GM19438 (cell line): ENCODE measurements around the gene RABIF.
"Not testable (repeated sequence)": the region's sequence is repeated elsewhere in the genome, so short reads cannot be mapped to it uniquely, and the experiment has no call there.

Experiments
- ATAC-seq: cut with Tn5 transposase; IDR thresholded peaks from one replicate; pipeline ENCODE4 v1.9.1; 2021; ENCODE audit warnings: low read depth; ENCODE audit not compliant: unreplicated experiment

RABIF gene

DNA sequence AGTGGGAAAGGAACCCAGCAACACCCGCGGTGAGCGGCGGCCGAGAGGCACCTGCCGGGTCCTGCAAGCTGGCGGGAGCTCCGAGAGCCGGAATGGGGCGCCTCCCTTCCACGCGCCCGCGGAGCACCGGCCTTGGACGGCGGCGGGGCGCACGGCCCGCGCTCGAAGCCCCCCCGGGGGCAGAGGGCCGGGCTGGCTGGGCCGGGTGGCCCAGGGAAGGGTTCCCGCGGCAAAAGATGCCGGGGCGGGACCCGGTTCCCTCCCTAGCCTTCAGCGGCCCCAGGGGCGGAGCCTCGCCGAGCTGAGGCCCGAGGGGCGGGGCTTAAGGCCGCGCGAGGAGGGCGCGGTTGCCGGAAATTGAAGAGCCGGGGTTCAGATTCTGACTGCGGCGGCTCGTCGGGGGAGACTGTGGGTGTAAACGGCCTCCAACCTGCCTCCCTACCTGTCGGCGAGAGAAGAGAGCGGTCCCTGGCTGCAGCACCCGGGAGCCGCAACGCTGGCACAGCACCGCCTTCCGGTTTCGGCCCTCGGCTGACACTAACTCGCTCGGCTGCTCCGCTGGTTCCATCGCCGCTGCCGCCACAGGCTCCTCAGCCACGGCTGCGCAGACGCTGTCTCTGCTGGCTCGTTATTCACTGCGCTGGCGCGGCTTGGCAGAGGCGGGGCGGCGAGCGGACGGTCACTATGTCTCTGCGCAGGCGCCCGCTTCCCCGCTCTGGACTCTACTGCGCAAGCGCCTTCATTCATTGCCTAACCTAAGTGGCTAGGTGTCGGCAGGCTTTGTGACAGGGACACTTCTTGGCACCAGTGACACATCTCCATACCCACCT is at the start of gene RABIF:
Gene RABIF (minus strand): TSS at position 619 of the 830 bp plus-strand sequence. CDS start 51 bp downstream, at position 568.
- ATAC-seq: peak; percentile 87

DNA sequence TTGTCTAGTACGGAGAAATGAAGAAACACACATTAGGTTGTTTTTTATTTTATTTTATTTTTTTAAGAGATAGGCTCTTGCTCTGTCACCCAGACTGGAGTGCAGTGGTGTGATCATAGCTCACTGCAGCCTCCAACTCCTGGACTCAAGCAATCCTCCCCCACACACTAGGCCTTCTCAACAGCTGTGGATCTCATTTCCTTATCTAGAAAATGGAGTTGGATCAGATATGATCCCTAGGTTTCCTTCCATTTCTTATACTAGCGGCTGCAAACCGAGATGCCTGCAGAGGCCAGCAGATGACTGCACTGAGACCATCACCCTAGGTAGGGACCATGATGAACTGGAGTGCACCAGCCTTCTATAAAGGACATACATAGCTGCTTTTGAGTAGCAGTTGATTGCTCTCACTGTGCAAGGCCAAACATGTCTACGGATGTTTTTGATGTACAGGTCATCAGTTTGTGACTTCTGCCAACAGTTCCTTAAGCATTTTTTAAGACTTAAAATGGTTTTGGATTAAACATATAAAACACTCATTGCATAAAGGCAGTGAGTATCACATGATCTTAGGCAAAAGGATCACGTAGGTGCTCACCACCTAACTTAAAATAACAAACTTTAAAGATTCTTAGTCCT is 49.5 kb upstream of the RABIF start:
- ATAC-seq: no peak

DNA sequence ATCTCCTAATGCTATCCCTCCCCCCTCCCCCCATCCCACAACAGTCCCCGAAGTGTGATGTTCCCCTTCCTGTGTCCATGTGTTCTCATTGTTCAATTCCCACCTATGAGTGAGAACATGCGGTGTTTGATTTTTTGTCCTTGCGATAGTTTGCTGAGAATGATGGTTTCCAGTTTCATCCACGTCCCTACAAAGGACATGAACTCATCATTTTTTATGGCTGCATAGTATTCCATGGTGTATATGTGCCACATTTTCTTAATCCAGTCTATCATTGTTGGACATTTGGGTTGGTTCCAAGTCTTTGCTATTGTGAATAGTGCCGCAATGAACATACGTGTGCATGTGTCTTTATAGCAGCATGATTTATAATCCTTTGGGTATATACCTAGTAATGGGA is 47.5 kb upstream of the RABIF start:
- not testable (repeated sequence) for ATAC-seq

DNA sequence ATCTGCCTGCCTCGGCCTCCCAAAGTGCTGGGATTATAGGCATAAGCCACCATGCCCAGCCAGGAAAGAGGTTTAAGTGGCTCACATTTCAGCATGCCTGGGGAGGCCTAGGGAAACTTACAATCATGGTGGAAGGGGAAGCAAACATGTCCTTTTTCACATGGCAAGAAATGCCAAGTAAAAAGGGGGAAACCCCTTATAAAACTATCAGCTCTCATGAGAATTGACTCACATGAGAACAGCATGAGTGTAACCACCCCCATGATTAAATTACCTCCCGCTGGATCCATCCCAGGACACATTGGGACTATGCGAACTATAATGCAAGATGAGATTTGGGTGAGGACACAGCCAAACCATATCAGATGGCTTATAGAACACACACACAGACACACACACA is 46.9 kb upstream of the RABIF start:
- no peak for ATAC-seq

DNA sequence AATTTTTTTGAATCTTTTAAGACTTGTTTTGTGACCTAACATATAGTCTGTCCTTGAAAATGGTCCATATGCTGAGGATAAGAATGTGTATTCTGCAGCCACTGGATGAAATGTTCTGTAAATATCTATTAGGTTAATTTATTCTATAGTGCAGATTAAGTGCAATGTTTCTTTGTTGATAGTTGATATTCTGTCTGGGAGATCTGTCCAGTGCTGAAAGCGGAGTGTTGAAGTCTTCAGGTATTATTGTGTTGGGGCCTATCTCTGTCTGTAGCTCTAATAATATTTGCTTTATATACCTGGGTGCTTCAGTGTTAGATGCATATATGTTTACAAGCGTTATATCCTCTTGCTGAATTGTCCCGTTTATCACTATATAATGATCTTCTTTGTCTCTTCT is 45.8 kb upstream of the RABIF start:
- ATAC-seq: no peak

DNA sequence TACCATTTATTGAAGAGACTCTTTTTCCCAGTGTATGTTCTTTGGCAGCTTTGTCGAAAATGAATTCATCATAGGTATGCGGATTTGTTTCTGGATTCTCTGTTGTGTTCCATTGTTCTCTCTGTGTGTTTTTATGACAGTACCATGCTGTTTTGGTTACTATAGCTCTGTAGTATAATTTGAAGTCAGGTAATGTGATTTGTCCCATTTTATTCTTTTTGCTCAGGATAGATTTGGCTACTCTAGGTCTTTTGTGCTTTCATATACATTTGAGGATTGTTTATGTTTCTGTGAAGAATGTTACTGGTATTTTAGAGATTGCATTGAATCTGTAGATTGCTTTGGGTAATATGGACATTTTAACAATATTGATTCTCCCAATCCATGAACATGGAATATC is 43.5 kb upstream of the RABIF start:
- no peak for ATAC-seq

DNA sequence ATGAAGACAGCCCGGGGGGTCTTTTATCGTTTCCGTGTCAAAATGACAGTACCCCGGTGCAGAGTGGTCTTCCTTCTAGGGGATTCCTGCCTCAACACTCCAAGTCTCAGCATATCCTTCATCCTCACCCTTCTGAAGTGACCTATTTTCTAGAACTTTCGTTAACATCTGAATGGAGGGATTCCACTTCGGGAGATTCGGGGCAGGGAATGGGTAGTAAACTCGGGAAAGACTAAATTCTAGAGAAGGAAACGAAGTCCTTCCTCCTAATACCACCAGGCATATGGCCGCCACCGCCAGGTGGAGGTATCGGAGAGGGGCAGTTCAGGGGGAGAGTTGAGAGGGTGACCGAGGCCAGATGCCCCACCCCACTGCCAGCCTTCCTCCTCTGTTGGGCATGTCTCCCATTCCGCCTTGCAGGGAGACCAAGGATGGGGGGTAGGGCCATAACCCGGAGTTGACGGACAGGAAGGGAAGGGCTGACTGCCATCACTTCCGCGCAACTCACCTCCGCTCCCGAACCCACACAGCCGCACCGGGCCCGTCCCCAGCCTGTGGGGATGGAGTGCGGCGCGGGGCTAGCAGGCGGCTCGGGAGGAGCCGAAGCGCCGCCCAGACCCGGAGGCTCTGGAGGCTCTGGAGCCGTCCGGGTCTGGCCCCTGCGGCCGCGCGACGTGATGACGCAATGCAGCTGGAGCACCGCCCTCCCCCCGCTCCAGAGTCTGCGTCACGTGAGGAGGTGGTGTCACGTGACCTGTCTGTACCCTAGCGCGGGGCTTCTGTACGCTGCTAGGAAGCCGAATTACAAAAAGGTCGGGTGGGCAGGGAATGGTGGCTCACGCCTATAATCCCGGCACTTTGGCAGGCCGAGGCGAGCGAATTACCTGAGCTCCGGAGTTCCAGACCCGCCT is 37.9 kb upstream of the RABIF start, which contains the start of gene KLHL12:
Gene KLHL12 (minus strand): TSS at position 654 of the 911 bp plus-strand sequence. CDS start 2,072 bp downstream, outside the sequence.
- peak; percentile 95 for ATAC-seq

DNA sequence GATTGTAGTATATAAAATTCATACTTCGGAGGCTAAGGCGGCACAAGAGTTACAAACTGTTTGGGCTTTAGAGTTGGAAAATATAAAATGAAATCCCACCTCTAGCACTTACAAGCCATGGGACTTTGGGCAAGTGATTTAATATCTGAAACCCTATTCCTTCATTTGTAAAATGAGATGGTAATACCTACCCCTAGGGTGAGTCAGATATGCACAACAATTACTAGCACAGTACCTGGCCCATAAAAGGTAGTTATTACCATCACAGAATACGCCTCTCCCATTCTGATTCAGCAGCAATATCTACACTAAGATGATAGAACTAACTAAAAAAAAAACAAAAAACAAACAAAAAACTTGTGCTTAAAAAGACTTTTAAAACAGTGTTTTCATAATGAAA is 34.6 kb upstream of the RABIF start:
- ATAC-seq: no peak

DNA sequence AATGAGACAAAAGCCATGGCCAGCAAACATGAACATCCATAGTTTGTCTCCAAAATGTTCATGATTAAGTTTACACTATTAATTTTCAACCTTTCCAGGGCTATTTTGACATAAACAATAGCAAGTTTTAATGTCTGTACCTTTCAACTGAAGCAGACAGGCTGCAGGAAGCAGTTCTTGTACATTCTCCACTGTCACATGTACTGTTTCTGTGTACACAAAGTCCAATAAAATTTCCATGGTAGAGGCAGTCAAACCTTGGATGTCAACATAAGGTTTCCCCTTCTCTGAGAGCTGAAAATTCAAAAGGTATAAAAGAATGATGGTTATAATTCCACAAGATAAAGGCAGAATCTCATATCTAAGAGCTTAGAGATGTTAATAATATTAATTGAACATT is 30.7 kb upstream of the RABIF start:
- no peak for ATAC-seq

DNA sequence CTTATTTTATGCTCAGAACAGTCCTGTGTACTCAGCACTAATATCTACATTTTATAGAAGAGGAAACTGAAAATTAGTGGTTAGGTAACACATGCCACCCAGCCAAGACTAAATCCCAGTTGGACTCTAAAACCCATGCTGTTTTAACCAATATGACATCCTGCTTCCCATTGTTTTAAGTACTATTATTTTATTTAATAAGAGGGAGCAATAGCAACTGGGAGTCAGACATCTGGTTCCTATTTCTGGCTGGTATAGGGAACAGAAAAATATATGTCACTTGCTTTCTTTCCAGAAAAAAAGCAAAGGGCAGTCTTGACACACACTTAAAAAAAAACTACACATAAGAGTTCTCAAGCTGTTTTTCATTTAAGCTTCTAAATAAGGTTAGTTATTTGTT is 26.2 kb upstream of the RABIF start:
- no peak for ATAC-seq

DNA sequence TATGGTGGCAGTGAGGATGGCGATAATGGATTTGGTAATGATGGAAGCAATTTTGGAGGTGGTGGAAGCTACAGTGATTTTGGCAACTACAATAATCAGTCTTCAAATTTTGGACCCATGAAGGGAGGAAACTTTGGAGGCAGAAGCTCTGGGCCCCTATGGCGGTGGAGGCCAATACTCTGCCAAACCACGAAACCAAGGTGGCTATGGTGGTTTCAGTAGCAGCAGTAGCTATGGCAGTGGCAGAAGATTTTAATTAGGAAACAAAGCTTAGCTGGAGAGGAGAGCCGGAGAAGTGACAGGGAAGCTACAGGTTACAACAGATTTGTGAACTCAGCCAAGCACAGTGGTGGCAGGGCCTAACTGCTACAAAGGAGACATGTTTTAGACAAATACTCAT is 23.5 kb upstream of the RABIF start:
- ATAC-seq: not testable (repeated sequence)

DNA sequence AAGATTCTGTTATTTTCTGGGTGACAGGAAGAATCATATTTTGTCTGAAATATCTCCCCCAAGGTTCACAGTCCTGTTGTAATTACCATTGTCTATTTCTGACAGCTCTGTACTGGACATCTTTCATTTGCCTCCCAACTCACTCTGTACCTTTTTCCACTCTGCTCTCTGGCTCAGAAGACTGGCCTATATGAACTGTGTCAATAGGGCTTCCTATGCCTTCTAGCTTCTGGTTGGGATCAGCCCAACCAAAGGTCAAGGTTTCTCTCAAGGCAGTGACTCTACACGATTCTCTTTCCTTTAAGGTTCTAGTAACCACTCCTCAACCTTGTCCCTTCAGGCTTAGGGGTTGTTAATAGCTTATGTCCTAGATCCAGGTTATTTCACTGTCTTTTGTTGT is 20.5 kb upstream of the RABIF start:
- ATAC-seq: no peak

DNA sequence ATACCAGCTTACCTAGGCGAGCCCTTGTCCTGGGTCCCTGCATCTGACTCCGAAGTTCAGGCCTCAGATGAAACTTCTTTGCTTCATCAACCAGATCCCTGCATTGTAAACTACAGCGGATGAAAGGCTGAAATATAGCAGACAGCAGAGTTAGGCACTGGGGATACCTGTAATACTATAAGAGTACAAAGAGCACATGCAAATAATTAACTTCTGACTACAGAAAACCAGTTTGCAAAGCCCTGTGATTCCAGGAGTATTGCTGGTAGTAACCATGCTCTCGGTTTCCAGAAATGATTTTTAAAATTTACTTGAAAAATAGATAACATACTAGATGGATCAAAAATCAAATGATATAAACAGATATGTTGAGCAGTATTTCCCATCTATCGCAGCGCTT is 20.0 kb upstream of the RABIF start:
- ATAC-seq: no peak

DNA sequence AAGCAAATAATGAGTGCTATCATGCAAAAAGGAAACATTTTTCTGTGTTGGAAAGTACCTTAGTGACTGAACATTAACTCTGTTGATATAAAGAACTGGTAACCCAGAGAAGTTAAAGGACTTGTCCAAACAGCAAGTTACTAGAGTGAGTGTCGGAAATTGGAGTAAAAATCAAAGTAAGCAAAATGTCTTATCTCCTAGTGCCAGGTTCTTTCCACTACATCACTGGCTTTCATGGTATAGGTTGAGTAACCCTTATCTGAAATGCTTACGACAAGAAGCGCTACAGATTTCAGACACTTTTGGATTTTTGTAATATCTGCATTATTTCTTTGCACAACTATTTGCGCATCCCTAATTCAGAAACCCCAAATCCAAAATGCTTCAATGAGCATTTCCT is 16.4 kb upstream of the RABIF start:
- no peak for ATAC-seq

DNA sequence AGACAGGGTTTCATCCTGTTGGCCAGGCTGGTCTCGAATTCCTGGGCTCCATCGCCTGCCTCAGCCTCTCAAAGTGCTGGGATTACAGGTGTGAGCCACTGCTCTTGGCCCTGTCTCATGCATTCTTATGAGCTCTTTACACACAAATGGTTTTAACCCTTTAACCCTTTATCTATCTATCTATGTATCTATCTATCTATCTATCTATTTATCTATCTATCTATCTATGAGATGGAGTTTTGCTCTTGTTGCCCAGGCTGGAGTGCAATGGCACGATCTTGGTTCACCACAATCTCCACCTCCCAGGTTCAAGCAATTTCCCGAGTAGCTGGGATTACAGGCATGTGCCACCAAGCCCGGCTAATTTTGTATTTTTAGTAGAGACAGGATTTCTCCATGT is 14.9 kb upstream of the RABIF start:
- not testable (repeated sequence) for ATAC-seq

DNA sequence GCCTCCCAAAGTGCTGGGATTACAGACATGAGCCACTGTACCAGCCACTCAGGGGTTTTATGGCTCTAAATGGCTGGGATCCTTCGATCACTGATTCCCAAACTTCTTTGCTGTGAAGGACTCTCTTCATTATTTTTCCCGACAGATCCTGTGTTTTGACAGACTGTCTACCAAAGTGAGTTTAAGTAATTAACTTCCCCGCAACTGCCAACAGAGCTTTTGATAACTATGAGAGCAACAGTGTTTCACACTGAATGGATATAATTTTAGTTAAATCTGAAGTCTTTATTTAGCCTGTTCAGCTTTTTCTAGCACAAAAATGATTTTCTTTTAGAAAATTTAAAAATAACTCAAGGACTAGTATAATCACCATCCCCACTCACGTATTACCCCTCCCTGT is 12.6 kb upstream of the RABIF start:
- ATAC-seq: no peak

DNA sequence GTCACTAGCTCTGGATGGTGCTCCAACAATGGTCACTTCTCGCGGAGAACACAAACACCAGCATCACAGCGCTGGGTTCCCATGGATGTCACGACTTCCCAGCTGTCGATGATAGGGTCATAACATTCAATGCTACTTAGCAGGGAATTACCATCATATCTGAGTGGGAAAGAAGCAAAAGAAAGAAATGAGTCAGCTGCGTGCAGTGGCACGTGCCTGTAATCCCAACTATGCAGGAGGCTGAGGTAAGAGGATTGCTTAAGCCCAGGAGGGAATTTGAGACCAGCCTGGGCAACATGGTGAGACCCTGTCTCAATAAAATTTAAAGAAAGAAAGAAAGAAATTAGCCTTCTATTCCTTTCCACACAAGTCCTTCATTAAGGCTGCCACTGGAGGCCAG is 3.6 kb upstream of the RABIF start:
- ATAC-seq: no peak

DNA sequence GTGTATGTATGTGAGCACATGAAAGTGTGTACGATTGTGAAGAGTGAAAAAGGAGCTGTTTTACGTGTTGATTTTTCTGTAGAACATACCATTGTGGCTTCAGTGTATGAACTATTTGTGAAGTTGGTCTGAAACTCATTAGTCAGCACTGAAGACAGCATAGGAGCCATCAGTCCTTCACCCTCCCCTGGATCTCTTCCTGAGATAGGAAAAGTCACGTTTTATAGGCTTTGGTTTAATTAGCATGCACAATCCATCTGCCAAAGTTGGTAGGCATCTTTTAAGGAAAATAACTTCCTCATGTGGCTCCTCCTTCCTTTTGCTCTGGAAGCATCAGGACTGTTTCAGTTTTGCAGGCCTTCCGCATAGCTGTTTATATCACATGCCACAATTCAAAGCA is 1.4 kb upstream of the RABIF start:
- no peak for ATAC-seq

DNA sequence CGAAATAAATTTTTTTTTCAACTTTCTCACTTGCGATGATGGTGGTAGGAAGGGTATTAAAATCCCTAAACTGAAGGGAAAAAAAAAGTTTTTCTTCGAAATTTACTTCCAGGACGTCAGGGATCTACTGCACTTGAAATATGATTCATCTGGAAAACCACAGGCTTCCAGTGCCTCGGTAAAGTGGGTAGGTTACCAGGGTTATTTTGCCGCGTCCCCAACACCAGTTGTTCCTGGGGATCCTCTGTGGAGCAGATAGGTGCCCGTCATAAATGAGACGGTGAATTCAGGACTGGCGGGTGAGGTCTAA is 773 bp downstream of the RABIF start:
- no peak for ATAC-seq

DNA sequence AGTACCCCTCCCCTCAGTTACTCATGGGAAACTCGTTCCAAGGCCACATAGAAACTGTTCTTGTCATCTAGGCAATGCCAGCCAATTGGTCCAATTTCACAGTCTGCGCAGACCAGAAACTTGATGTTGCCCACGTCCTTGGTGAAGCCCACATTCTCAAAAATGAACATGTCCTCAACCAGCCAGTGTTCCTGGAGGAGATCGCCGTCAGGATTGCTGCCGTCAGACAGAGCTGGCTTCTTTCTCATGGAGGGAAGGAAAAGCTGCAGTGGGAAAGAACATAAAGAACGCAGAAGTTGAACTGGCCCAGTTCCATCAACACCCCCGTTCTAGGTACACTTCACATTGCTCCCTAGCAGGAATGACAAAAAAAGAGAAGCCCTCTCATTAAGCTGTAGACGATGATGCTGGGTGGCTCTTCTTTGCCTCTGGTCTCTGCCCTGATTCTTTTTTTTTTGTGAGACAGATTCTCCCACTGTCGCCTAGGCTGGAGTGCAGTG is 7.9 kb downstream of the RABIF start:
- ATAC-seq: no peak

DNA sequence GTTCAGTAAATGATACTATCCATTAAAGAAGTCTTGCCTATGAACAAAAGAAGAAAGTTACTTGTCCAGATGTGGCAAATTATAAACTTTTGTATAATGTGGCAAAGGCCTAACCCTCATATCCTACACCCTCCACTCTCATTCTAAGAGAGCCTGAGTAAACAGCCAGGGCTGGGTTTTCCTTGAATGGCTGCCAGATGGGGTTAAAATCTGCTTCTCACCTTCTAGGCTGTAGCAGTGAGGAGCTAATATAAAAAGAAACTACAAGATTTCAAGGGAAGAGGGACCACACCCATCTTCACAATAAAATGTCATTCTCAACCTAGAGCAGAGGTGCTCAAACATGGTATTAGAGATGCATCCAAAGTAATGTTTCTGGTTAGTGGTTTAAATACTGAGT is 8.9 kb downstream of the RABIF start:
- no peak for ATAC-seq
